Measurements from ENCODE around the gene HELZ. TPM values are rescaled to one million over a fixed set of nuclear protein-coding genes. Genes with fewer than 3 reads are reported as not detected.
"Not testable (repeated sequence)": the region's sequence is repeated elsewhere in the genome, so short reads cannot be mapped to it uniquely, and the experiment has no call there.

Gene HELZ
- total and polyA plus RNA-seq, 4 donors, result 14.6 to 71.6 (median 33.9) TPM

DNA sequence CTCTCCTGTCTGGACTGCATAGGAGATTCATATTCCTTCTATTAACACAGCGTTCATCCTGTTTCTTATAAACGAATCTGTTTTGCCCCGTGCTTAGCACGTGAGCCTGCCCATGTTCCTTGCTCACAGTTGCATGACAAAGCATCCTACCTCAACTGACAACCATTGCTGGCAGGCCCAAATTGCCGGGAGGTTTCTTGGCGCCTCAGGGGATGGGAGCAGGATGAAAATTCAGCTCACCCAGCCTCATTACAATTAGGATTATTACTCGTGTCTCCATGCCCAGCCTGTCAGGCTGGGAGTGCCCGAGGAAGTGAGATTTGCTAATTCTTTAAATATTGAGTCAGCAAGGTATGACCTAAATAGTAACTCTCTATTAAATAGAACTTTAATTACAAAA is 36.7 kb upstream of the HELZ start:
- no peaks in the 10 kb centered on the region for H3K9me3 ChIP-seq (ENCODE audit: control insufficient read depth, insufficient read depth, low read length)
- H3K36me3 ChIP-seq (ENCODE audit: control insufficient read depth, insufficient read depth, low read length), result no peaks in the 10 kb centered on the region
- no peak overlapping the region for H3K4me3 ChIP-seq (ENCODE audit: low read depth, low read length)
- DNase-seq (ENCODE audit: low read depth in 4 of 6, low spot score in 6 of 6), result peak in 1 of 6 donors; percentile 43
- H3K27ac ChIP-seq (ENCODE audit: low read depth, low read length), result no peak overlapping the region
- WGBS (ENCODE audit: insufficient coverage), result 40% methylated on average over 4 of the region's 8 CpGs
- H3K27me3 ChIP-seq (ENCODE audit: control insufficient read depth, insufficient read depth, low read length), result no peaks in the 10 kb centered on the region
- H3K4me1 ChIP-seq (ENCODE audit: control insufficient read depth, insufficient read depth, low read length), result no peaks in the 10 kb centered on the region

DNA sequence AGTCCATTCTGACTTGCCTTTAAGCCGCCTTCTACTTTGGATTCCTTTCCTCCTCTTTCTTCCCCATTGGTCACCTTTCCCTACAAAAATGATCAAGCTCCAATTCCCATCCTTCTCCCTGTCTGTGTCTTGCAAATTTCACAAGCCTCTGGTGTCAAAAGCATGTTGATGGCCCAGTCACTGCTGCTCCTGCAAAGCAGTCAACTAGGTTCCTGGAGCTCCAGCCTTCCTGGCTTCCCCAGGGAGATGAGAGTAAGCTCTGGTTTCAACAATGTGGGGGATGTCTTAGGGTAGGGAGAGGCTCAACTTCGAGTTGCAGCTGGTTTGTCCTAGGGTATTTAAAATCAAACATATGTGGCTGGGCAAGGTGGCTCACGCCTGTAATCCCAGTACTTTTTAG is 36.1 kb upstream of the HELZ start:
- Histone ChIP-seq H3K36me3 (ENCODE audit: control insufficient read depth, insufficient read depth, low read length) (no peaks in the 10 kb centered on the region), H3K4me3 (ENCODE audit: low read depth, low read length) (no peak overlapping the region), H3K27ac (ENCODE audit: low read depth, low read length) (no peak overlapping the region), H3K27me3 (ENCODE audit: control insufficient read depth, insufficient read depth, low read length) (no peaks in the 10 kb centered on the region), H3K9me3 (ENCODE audit: control insufficient read depth, insufficient read depth, low read length) (no peaks in the 10 kb centered on the region), H3K4me1 (ENCODE audit: control insufficient read depth, insufficient read depth, low read length) (no peaks in the 10 kb centered on the region)
- 78% methylated on average over 3 of the region's 3 CpGs for WGBS (ENCODE audit: insufficient coverage)
- no peak for DNase-seq (ENCODE audit: low read depth in 4 of 6, low spot score in 6 of 6)

GRCh38 chr17:67280279-67280678 is 35.3 kb upstream of the HELZ start:
- no peak for DNase-seq (ENCODE audit: low read depth in 4 of 6, low spot score in 6 of 6)
- Histone ChIP-seq H3K4me1 (ENCODE audit: control insufficient read depth, insufficient read depth, low read length) (no peaks in the 10 kb centered on the region), H3K36me3 (ENCODE audit: control insufficient read depth, insufficient read depth, low read length) (no peaks in the 10 kb centered on the region), H3K4me3 (ENCODE audit: low read depth, low read length) (no peak overlapping the region), H3K27me3 (ENCODE audit: control insufficient read depth, insufficient read depth, low read length) (no peaks in the 10 kb centered on the region), H3K9me3 (ENCODE audit: control insufficient read depth, insufficient read depth, low read length) (no peaks in the 10 kb centered on the region), H3K27ac (ENCODE audit: low read depth, low read length) (no peak overlapping the region)
- WGBS (ENCODE audit: insufficient coverage), result 89% methylated on average over 6 of the region's 6 CpGs

- DNase-seq (ENCODE audit: low read depth in 4 of 6, low spot score in 6 of 6), result no peak
- WGBS (ENCODE audit: insufficient coverage), result 78% methylated on average over 5 of the region's 7 CpGs
- Histone ChIP-seq H3K36me3 (ENCODE audit: control insufficient read depth, insufficient read depth, low read length) (no peaks in the 10 kb centered on the region), H3K27me3 (ENCODE audit: control insufficient read depth, insufficient read depth, low read length) (no peaks in the 10 kb centered on the region), H3K27ac (ENCODE audit: low read depth, low read length) (no peak overlapping the region), H3K4me1 (ENCODE audit: control insufficient read depth, insufficient read depth, low read length) (no peaks in the 10 kb centered on the region), H3K4me3 (ENCODE audit: low read depth, low read length) (no peak overlapping the region), H3K9me3 (ENCODE audit: control insufficient read depth, insufficient read depth, low read length) (no peaks in the 10 kb centered on the region)
Observed at GRCh38 chr17:67279115-67279514, 34.1 kb upstream of the HELZ start.

DNA sequence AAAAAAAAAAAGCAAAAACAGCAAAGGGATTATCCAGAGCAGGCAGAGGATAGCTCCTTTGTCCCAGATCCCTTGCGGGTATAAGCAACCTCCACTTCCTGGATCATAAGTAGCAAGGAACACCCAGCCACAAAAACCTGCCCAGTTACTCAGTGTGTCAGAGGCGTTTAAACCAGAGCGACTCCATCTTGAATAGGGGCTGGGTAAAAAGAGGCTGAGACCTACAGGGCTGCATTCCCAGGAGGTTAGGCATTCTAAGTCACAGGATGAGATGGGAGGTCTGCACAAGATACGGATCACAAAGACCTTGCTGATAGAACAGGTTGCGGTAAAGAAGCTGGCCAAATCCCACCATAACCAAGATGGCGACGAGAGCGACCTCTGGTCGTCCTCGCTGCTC is 33.4 kb upstream of the HELZ start:
- Histone ChIP-seq H3K36me3 (ENCODE audit: control insufficient read depth, insufficient read depth, low read length) (no peaks in the 10 kb centered on the region), H3K27ac (ENCODE audit: low read depth, low read length) (no peak overlapping the region), H3K4me3 (ENCODE audit: low read depth, low read length) (no peak overlapping the region), H3K4me1 (ENCODE audit: control insufficient read depth, insufficient read depth, low read length) (no peaks in the 10 kb centered on the region), H3K9me3 (ENCODE audit: control insufficient read depth, insufficient read depth, low read length) (no peaks in the 10 kb centered on the region), H3K27me3 (ENCODE audit: control insufficient read depth, insufficient read depth, low read length) (no peaks in the 10 kb centered on the region)
- WGBS (ENCODE audit: insufficient coverage), result 90% methylated on average over 9 of the region's 10 CpGs
- DNase-seq (ENCODE audit: low read depth in 4 of 6, low spot score in 6 of 6), result no peak

- no peaks in the 10 kb centered on the region for H3K9me3 ChIP-seq (ENCODE audit: control insufficient read depth, insufficient read depth, low read length)
- no peak overlapping the region for H3K27ac ChIP-seq (ENCODE audit: low read depth, low read length)
- no peaks in the 10 kb centered on the region for H3K27me3 ChIP-seq (ENCODE audit: control insufficient read depth, insufficient read depth, low read length)
- no peak overlapping the region for H3K4me3 ChIP-seq (ENCODE audit: low read depth, low read length)
- H3K4me1 ChIP-seq (ENCODE audit: control insufficient read depth, insufficient read depth, low read length), result no peaks in the 10 kb centered on the region
- no peak for DNase-seq (ENCODE audit: low read depth in 4 of 6, low spot score in 6 of 6)
- 42% methylated on average over 7 of the region's 10 CpGs for WGBS (ENCODE audit: insufficient coverage)
- H3K36me3 ChIP-seq (ENCODE audit: control insufficient read depth, insufficient read depth, low read length), result no peaks in the 10 kb centered on the region
Observed at GRCh38 chr17:67276075-67276474, 31.1 kb upstream of the HELZ start.

DNA sequence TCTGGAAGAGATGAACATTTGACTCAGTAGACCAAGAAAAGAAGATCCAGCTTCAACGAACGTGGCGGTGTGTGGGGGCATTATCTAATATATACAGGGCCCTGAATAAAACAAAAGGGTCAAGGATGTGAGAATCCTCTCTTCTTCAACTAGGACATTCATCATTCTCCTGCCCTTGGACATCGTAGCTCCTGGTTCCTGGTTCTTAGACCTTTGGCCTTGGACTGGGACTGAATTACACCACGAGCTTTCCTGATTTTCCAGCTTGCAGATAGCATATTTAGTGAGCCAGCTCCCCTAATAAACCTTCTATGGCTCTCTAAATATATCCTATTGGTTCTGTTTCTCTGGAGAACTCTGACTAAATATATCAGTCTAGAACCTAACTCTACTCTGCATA is 29.5 kb upstream of the HELZ start:
- no peak overlapping the region for H3K27ac ChIP-seq (ENCODE audit: low read depth, low read length)
- no peak for DNase-seq (ENCODE audit: low read depth in 4 of 6, low spot score in 6 of 6)
- WGBS (ENCODE audit: insufficient coverage), result 69% methylated on average over 2 of the region's 5 CpGs
- H3K4me1 ChIP-seq (ENCODE audit: control insufficient read depth, insufficient read depth, low read length), result no peaks in the 10 kb centered on the region
- H3K4me3 ChIP-seq (ENCODE audit: low read depth, low read length), result no peak overlapping the region
- H3K27me3 ChIP-seq (ENCODE audit: control insufficient read depth, insufficient read depth, low read length), result no peaks in the 10 kb centered on the region
- H3K9me3 ChIP-seq (ENCODE audit: control insufficient read depth, insufficient read depth, low read length), result no peaks in the 10 kb centered on the region
- no peaks in the 10 kb centered on the region for H3K36me3 ChIP-seq (ENCODE audit: control insufficient read depth, insufficient read depth, low read length)

DNA sequence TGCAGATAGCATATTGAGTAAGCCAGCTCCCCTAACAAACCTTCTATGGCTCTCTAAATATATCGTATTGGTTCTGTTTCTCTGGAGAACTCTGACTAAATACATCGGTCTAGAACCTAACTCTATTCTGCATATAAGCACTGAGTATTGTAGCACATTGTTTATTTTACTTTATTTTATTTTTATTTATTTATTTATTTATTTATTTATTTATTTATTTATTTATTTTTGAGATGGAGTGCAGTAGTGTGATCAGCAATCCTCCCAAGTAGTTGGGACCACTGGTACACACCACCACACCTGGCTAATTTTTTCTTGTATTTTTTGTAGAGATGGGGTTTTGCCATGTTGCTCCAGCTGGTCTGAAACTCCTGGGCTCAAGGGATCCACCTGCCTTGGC is 28.9 kb upstream of the HELZ start:
- H3K27me3 ChIP-seq (ENCODE audit: control insufficient read depth, insufficient read depth, low read length), result no peaks in the 10 kb centered on the region
- no peak for DNase-seq (ENCODE audit: low read depth in 4 of 6, low spot score in 6 of 6)
- no peaks in the 10 kb centered on the region for H3K9me3 ChIP-seq (ENCODE audit: control insufficient read depth, insufficient read depth, low read length)
- no peaks in the 10 kb centered on the region for H3K4me1 ChIP-seq (ENCODE audit: control insufficient read depth, insufficient read depth, low read length)
- H3K27ac ChIP-seq (ENCODE audit: low read depth, low read length), result no peak overlapping the region
- no peak overlapping the region for H3K4me3 ChIP-seq (ENCODE audit: low read depth, low read length)
- H3K36me3 ChIP-seq (ENCODE audit: control insufficient read depth, insufficient read depth, low read length), result no peaks in the 10 kb centered on the region
- no CpG with 5 or more reads among the region's 2 CpGs for WGBS (ENCODE audit: insufficient coverage)

GRCh38 chr17:67272312-67273047 is 27.5 kb upstream of the HELZ start:
- Histone ChIP-seq H3K4me3 (ENCODE audit: low read depth, low read length) (no peak overlapping the region), H3K27me3 (ENCODE audit: control insufficient read depth, insufficient read depth, low read length) (no peaks in the 10 kb centered on the region), H3K36me3 (ENCODE audit: control insufficient read depth, insufficient read depth, low read length) (no peaks in the 10 kb centered on the region), H3K4me1 (ENCODE audit: control insufficient read depth, insufficient read depth, low read length) (no peaks in the 10 kb centered on the region), H3K27ac (ENCODE audit: low read depth, low read length) (no peak overlapping the region), H3K9me3 (ENCODE audit: control insufficient read depth, insufficient read depth, low read length) (no peaks in the 10 kb centered on the region)
- WGBS (ENCODE audit: insufficient coverage), result 75% methylated on average over 11 of the region's 13 CpGs
- DNase-seq (ENCODE audit: low read depth in 4 of 6, low spot score in 6 of 6), result no peak

DNA sequence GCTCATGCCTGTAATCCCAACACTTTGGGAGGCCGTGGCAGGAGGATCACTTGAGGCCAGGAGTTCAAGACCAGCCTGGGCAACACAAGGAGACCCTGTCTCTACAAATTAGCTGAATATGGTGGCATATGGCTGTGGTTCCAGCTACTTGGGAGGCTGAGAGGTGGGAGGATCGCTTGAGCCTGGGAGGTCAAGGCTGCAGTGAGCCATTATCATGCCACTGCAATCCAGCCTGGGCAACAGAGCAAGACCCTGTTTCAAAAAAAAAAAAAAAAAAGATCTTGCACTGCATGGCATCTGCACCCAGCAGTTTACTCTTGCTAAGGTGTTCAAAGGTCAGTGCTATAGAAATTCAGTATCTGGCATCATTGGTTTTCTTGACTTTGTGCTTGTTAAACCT is 26.2 kb upstream of the HELZ start:
- not testable (repeated sequence) for H3K36me3 ChIP-seq (ENCODE audit: control insufficient read depth, insufficient read depth, low read length); H3K27ac ChIP-seq (ENCODE audit: low read depth, low read length)
- 93% methylated on average over 2 of the region's 2 CpGs for WGBS (ENCODE audit: insufficient coverage)

More for the DNA sequence above, 26.2 kb upstream of the HELZ start:
- H3K4me3 ChIP-seq (ENCODE audit: low read depth, low read length); H3K4me1 ChIP-seq (ENCODE audit: control insufficient read depth, insufficient read depth, low read length); DNase-seq (ENCODE audit: low read depth in 4 of 6, low spot score in 6 of 6); H3K9me3 ChIP-seq (ENCODE audit: control insufficient read depth, insufficient read depth, low read length); H3K27me3 ChIP-seq (ENCODE audit: control insufficient read depth, insufficient read depth, low read length): not testable (repeated sequence)
